HG02588 (cell line): ENCODE data around the gene IGFBP2.

Experiments used
- ATAC-seq: cut with Tn5 transposase; IDR thresholded peaks from one replicate; pipeline ENCODE4 v1.9.1; 2021; ENCODE audit warnings: mild to moderate bottlenecking, moderate library complexity; ENCODE audit not compliant: unreplicated experiment

Gene IGFBP2

DNA sequence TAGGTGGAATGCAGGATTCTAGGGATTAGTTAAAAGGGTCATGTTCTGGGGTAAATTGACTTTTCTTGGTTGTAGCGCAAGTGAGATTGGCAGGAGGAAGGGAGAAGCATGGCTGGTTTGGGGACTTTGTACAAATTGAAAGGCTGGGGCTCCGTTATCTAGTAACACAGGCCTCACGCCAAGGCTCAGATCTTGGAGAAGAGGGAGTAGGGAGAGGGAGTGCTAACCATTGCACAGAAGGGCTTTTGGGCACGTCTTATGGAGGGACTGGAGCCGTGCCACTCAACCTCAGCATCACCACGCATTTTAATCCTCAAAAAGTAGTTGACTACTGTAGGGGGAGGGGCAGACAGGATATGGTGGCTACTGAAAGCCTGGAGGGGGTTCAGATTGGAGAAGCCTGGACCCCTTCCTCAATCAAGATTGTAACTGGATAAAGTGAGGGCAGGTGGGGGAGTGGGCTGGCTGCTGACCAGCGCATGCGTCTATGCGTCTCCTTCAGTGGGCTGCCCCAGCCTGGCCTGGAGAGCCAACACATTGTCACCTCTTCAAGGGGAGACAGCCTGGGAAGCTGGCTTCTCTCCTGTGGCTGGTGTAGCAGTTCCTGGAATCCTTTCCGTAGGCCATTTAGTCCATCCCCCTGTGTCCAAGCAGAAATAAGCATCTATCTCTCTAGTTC lies 47.9 kb downstream of the IGFBP2 start:
- no peak for ATAC-seq

DNA sequence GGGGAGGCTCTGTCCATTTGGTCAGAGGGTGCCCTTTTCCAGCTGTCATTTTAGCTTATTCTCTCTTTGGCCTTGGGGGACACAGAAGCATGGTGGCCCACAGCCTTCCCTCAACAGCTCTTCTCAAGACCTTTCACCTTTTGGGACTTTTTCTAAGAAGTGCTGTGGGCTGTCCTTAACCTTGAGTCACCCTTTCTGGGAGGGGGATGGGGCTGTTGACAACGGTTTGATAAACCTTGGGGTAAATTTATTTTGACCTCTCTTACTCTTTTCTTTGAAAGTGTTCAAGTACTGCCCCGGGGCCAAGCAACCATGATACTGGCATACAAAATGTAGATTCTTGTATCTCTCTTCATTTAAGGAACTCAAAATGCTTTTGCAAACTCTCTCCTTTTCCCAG lies 48.5 kb downstream of the IGFBP2 start:
- no peak for ATAC-seq

DNA sequence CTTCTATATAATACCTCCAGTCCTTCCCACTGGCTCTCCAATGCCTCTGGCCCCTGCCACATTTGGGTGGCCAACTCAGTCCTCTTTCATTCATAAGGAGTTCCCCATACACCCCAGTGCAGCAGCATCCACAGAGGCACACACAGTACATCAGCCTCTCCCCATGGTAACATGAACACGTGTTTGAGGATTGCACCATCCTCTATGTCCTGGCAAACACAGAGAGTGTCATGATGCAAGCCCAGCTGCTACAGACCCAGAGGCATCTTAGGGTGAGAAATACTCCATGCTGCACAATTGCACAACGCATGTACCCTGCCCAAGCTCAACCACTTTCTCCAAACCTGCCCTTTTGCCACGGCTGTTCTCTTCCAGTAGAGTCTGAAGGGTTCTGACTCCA lies 50.6 kb downstream of the IGFBP2 start:
- ATAC-seq = no peak

DNA sequence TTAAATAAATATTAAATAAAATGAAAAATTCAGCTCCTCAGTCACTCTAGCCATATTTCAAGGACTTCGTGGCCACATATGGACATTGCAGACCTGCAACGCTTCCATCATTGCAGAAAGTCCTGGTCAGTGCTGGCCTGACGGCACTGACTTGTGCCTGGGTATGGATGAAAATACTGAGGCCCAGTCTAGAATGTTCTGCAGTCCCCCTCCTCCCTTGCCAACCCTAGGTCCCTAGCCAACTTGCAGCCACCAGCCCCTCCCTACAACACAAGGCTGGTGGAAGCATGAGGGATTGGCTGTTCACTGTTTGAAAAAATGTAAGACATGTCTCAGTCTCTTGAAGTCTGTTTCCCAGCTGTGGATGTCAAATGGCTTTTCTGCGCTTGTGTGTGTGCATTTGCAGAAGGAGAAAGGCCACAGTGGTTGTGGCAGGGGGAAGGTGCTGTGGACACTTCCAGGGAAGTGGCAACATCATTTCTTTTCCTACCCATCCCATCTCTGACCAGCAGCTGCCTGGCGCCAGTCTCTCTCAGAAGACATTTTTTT lies 52.2 kb downstream of the IGFBP2 start:
- ATAC-seq = no peak

DNA sequence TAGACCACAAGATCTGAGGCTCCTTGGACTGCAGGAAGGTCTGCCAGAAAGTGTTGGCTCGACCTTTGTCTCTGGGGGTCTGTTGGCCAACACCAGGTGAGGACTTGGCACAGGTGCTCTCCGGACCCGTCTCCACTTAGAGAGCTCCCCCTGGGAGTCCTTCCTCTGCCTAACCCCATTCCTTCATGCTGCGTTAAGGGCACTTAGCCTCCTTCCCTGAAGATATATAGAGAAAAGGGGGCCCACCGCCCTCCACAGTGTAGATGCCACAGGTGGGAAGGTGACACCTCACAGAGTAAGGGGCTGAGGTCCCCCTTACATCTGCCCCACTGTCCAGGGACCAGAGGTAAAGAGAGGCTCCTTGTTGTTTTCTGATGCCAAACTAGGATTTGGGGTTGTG lies 53.9 kb downstream of the IGFBP2 start:
- no peak for ATAC-seq

DNA sequence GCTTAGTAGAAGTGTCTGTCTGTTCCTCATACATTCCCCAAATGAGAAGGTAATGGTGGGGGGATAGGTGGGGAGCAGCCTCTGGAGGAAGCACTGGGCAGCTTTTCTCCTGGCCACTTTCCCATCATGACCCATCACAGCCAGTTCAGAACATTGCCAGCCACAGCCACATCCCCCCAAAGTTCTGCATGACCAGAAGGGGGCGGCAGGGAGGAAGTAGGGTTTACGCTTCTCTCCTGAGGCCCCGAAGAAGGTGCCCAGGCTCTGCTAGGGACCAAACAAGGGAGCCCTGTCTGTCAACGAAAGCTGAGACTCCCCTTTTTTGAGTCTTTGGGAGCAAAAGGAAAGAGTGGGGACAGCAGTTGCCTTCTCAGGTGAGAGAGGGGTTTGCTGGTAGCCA lies 54.4 kb downstream of the IGFBP2 start:
- no peak for ATAC-seq

DNA sequence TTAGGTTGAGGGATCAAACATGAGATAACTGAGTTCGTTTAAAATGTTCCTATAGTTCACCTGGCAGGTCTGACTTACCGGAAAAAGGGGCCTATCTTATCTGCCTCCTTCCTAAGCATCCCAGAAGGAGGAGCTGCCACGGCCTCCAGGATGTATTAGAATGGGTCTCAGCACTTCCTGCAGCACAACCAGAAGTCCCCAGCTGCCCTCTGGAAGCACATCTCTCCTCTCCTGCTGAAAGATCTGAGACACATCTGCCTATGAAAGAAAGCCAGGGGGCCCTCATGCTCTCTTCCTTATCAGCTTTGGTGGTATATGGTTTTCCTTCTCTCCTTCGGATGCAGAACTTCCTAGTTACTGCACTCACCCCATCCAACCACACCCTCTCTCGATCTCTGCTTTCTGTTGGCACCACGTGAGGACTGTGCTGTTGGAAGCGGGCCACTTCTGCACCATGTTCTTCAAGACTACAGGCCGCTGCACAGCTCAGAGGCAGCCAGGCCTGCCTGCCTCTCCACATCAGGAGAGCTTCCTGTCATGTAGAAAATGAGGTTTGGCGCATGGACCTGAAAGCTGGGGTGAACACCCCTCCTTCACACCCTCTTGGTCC lies 55.6 kb downstream of the IGFBP2 start:
- ATAC-seq = no peak

DNA sequence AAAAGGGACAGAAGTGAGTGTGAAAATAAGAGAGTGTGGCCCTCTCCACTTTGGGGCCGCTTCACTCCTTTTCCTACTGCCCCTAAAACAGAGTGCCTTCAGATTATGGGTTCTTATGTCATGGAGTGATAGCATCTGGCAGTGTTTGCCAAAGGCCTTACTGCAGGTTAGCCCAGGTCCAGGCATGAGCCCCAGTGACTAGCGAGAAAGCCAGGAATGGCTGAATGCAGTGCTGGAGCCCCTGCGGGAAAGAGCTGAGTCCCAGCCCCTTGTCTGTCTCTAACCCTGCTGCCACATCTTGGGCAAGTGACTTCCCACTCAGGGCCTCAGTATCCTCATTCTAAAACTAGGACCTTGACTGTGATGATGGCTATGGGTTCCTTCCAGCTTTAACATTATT lies 56.2 kb downstream of the IGFBP2 start:
- no peak for ATAC-seq

DNA sequence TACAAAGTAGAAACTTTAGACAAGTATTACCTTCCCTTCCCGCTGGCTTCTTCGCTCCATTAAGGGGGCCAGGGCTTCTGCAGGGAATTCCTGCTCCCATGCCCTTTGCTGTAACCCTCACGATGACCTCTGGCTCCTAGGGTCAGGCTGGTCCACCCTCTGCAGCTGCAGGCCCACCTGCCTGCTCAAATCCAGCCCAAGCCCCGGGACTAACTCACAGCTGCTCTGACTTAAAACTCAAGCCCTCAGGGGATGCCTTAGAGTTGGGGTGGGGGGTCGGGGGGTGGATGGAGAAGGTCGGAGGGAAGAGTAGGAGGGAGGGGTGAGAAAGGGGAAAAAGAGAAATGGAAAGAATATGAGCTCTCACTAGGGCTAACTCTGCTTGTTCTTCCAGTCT lies 57.2 kb downstream of the IGFBP2 start:
- ATAC-seq = no peak

DNA sequence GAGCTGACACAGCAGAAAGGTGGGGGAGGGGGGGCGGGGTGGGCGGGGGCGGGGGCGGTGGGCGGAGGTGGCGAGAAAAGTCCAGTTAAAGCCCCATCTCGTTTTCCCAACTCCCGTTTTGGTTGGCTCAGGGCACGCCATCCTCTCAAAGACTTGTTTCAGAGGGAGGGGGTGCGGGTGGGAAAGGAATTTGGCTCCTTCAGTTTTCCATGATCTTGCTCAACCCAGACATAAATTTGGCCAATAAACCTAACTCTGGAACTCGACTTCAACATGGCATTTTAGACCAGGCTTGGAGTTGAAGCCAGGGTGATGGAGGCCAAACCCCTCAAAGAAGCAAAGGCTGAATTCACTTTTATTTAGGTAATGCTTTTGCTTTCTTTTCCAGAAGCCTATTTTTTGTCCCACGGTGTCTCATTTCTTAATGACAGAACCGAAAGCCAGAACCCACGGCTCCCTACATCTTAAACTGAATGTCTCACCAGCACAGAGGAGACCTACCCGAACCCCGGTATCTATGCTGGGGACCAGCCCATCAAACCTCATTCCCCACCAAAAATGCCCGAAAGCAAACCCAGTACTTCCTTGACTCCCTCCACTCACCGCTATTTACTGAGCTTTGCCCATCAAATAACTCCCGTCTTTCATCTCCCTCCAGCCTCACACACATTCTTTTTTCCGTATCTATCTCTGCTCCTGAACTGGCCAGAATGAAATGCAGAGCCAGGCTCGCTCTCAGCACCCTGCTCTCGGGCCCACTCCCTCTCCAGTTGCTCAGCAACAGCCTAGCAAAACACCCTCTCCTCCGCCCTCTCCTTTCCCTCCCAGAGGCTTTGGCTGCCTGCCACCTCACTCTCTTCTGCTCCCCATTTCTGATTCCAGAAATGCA lies 57.9 kb downstream of the IGFBP2 start:
- no peak for ATAC-seq

DNA sequence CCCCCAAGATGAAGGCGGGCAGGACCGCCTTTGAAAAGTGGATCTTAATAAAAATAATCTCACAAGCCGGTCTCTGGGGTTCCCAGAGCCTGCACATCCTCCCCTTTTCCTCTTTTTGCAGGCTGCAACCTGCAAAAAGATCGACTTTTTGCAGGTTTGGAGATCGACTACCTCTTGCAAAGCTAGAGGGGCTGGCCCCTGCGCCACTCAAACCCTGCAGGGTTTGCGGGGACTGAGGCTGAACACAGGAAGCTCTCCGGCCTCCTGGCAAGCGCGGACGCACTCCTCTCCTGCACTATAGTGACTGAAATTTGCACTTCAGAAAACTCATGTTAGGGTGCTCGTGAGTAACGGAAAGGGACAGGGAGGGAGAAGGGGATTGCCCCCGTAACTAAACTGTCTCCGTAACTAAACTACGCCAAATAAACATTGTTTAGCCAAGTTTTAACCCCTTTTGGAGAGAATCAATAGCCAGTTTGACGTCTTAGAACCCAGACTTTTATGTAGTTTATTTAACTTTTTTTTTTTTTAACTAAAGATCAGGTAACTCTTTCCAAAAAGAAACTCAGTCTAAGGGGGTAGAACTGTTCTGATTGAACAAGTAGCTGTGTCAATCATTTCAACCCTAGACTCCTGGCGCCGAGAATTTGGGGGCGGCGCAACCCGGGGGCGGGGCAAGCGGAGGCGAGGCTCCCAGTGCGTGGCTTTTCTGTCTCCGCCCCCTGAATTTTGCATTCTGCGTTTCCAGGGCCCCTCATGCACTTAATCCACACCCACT lies 59.6 kb downstream of the IGFBP2 start:
- no peak for ATAC-seq

DNA sequence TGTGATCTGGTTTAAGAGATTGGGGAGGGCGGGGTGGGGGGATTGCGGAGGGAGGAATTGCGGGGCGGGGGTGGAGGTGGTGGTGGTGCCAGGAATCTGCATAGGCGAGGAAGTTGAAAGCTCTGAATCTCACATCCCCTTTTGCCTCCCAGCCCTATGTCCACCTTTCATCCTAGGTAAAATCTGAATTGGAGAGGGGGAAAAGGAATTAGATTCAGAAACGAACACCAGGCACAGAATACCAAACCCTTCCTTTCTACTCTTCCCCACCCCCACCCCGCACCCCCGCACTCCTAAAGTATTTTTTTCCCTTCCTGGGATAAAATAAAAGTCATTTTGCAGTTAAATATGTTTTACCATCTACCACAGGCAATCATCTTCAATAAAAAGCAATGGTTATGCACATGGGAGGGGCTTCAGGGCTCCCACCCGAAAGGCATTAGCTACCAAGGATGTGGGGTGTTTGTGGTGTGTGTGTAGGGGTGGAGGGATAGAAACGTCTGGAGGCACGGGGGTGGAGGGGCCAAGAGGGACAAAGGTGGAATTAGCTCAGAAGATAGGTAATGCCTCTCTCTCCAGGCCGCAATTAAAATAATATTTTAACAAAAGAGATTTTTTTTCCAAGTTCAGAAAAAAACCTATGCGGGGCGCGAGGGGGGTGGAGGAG lies 60.3 kb downstream of the IGFBP2 start:
- ATAC-seq = no peak

DNA sequence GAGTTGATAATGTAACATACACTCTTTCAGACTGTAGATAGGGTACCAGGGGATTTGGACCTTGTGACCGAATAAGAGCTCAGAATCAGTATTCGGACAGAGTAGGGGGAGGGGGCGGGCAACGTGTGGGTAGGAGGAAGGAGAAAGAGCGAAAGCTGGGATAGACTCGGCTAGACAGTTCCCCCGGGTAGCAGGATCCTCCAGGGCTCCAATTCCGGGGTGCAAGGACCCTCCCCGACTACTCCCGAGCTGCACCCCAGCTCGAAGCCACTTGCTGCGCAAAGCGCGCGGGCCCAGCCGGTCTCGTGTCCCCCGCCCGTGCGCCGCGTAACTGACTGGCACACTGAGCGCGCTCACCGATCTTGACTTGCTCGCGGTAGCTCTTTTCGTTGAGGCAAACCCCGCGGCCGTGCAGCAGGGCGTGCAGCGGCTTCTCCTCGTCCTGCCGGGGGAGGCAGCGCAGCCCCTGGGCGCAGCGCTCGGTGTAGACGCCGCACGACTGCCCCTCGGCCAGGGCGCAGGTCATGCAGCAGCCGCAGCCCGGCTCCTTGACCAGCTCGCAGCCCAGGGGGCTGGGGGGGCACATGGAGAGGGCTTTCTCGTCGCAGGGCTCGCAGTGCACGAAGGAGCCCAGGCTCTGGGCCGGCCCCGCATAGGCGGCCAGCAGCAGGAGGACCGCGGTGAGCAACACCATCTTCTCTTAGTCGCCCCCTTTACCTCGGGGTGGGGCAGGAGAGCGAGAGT lies 61.0 kb downstream of the IGFBP2 start:
- ATAC-seq = no peak

DNA sequence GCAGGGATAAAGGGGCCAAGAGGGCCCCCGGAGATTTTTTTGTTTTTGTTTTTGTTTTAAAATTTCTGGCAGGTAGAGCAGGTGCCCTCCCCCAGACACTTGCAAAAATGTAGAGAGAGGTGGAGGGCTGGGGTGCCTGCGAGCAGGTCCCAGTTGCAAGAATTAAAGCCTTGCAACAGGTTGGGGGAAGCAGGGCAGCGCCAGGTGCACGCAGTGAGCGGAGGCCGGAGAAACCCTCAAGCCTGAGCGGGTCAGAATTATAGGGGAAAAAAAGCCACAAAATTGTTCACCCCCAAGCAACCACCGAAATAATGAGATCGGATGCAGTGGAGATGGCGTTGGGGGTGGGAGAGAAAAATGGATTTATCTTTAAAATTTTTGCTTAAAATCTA lies 61.6 kb downstream of the IGFBP2 start:
- ATAC-seq = no peak

DNA sequence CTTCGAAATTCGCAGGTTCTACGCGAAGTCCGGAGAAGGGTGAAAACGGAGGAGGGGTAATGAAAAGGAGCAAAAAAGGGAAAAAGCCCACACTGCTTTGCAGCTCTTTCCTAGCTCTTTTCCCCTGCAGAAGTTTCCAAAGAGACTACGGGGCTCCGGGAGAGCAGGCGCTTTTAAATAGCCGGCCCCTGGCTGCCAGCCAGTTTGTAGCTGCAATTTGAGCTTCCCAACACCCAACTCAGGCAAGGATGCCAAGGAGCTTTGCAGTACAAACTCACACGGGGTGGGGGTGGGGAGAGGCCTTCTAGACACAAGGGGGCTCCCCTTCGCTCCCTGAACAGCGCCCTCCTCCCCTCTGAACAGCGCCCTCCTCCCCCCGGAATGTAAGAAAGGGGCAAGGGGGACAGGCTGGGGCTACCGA lies 62.2 kb downstream of the IGFBP2 start, which contains the start of gene IGFBP5:
TSS of gene IGFBP5 (minus strand) at position 149 of the 421 bp plus-strand sequence. CDS start 774 bp downstream, outside the sequence.
- no peak for ATAC-seq

DNA sequence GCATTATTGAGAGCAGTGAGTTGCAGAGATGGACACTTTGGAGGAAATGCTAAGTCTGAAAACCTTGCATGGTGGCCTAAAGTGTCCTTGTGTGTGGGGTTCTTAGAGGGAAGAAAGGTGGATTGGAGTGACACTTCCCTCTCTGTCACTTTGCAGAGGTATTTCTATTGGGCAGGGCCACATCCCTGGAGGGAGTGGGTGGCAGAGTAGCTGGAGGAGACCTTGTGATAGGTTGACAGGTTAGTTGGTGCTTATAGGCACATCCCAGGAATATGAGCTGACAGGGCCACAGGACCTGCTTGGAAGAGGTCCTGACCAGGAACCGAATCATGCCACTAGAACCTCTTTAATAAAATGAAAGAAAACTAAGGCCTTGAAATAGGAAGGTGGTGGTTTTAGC lies 63.1 kb downstream of the IGFBP2 start:
- no peak for ATAC-seq

DNA sequence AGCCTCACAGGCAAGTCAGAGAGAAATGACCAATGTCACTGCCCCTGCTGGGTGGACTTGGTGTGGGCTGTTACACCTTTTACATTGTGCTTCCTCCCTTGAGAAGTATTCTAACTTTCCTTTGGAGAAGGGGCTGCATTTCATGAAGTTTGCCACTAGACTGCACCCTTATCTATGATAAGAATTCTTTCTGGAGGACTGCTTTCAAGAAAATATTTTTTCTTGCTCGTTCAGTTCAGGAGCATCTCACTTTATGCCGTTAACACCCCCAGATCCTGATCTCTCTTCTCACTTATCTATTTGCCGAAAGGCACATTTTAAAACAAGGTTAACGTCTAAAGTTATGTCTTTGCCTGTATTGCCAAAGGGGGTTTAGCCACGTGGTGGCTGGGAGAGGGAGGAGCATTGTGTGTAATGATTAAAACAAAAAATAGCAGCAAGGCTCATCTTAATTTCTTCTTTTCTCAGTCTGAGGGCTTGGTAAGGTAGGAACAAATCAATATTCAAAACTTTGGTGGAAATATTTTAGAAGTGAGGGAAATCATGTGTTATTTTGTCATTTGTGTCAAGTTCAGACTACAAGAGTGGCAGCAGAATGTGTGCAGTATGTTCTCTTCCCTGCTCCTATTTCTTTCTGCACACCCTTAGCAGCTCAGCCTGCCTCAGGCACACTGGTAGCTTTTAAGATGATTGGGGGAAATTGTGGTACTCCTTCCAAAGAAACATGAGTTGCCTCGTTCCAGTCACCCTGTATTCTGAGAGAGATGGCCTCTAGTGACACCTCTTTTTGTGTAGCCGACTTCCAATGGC lies 63.7 kb downstream of the IGFBP2 start:
- ATAC-seq = no peak

DNA sequence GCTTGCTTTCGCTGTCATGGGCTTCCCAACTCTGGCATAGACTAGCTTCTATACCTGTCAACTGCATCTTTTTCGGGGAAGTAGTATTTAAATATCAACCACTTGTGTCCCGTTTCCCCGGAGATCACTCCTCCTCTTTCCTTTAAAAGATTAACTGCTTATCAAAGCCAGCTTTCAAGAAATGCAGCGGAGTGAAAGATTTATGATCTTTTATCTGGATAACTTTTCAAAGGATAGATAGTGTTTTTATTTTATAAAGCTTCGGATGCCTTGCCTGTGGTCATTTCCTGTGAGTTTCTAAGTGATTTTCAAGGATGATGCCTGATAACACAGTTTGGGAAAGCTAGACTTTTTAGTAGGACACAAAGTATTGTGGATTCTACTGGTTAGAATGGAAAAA lies 65.1 kb downstream of the IGFBP2 start:
- no peak for ATAC-seq

DNA sequence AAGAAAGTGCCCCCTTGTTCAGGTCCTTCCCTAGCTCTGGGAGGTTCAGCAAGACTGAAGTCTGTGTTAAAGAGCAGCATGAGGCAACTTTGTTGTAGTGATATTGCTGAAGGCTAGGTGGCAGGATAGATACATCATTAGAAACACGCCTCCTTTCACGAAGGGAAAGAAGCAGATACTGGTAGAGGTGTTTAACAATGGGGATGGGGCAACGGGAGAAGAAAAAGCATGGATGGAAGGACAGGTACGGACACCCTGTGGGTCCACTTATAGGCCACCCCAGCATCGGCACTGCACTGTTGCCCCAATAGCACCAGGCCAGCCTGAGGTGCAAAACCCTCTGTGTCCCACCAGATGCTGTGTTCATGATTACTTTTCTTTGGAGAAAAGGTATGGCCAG lies 65.7 kb downstream of the IGFBP2 start:
- no peak for ATAC-seq
